ENCODE data around the gene NIN.

Gene NIN

GRCh38 chr14:50756300-50756699, 74.7 kb downstream of the NIN start:
- DNase-seq: no peak

GRCh38 chr14:50750323-50750722, 80.6 kb downstream of the NIN start:
- DNase-seq: no peak

GRCh38 chr14:50745401-50746058, 85.4 kb downstream of the NIN start:
- no peak for DNase-seq

- no peak for DNase-seq
Measured at GRCh38 chr14:50744231-50744630, 86.7 kb downstream of the NIN start.

GRCh38 chr14:50741567-50741966, 89.4 kb downstream of the NIN start:
- DNase-seq: peak; percentile 18

GRCh38 chr14:50740856-50741255, 90.1 kb downstream of the NIN start:
- no peak for DNase-seq

GRCh38 chr14:50739186-50739585, 91.8 kb downstream of the NIN start:
- DNase-seq: no peak

- peak; percentile 7 for DNase-seq
Measured at GRCh38 chr14:50736932-50737419, 94.0 kb downstream of the NIN start.

- DNase-seq: peak; percentile 7
Measured at GRCh38 chr14:50734950-50735695, 95.8 kb downstream of the NIN start.

GRCh38 chr14:50733494-50733893, 97.5 kb downstream of the NIN start:
- DNase-seq: peak; percentile 3

GRCh38 chr14:50728836-50729235, 102.1 kb downstream of the NIN start:
- DNase-seq: no peak

GRCh38 chr14:50726372-50727107, 104.4 kb downstream of the NIN start:
- DNase-seq: peak; percentile 82

- DNase-seq: no peak
Measured at GRCh38 chr14:50725761-50726160, 105.2 kb downstream of the NIN start.

- DNase-seq: peak; percentile 25
Measured at GRCh38 chr14:50719911-50720759, 110.8 kb downstream of the NIN start.

GRCh38 chr14:50718949-50719348, 112.0 kb downstream of the NIN start:
- DNase-seq: no peak

- DNase-seq: no peak
Measured at GRCh38 chr14:50717811-50718210, 113.2 kb downstream of the NIN start.

GRCh38 chr14:50714450-50715073, 116.4 kb downstream of the NIN start:
- DNase-seq: peak; percentile 42

GRCh38 chr14:50711043-50711442, 119.9 kb downstream of the NIN start:
- no peak for DNase-seq

GRCh38 chr14:50705026-50705593, 125.9 kb downstream of the NIN start:
- DNase-seq: no peak

GRCh38 chr14:50704454-50705010, 126.4 kb downstream of the NIN start:
- no peak for DNase-seq

GRCh38 chr14:50697659-50698290, 133.2 kb downstream of the NIN start:
- peak; percentile 84 for DNase-seq
